CD4-positive, CD25-positive, alpha-beta regulatory T cell (primary cell): ENCODE results near the gene AKR1E2. TPM values are rescaled to one million over a fixed set of nuclear protein-coding genes. Genes with fewer than 3 reads are reported as not detected.

Experiments
- ATAC-seq, 2 donors: fragments of 150-1000 bp; cut with Tn5 transposase; one replicate each; pipeline ENCODE4 v1.10.0; 2021; ENCODE audit warnings: low read depth in 2 of 2, moderate number of reproducible peaks in 2 of 2, moderate library complexity in 1 of 2
- DNase-seq, 3 donors: peaks; one replicate each; pipeline versions ENCODE4 v3.0.0 to v3.0.0-alpha.2; 2012 to 2022; ENCODE audit warnings: mixed read lengths in 1 of 3
- H3K27ac ChIP-seq: one replicate; pipeline ENCODE4 v1.7.0; 2013; ENCODE audit warnings: mild to moderate bottlenecking, low read length; ENCODE audit not compliant: insufficient read depth, poor library complexity, severe bottlenecking
- H3K27me3 ChIP-seq: one replicate; pipeline ENCODE4 v1.7.0; 2013; ENCODE audit warnings: low read length; ENCODE audit not compliant: control insufficient read depth, insufficient read depth
- H3K36me3 ChIP-seq: one replicate; pipeline ENCODE4 v1.7.0; 2013; ENCODE audit warnings: mild to moderate bottlenecking, low read length, moderate library complexity; ENCODE audit not compliant: control insufficient read depth, insufficient read depth
- H3K4me1 ChIP-seq: 2 replicates; pipeline ENCODE4 v1.7.0; 2013; ENCODE audit warnings: mild to moderate bottlenecking, low read length; ENCODE audit not compliant: insufficient read depth, control insufficient read depth, poor library complexity, severe bottlenecking
- H3K4me3 ChIP-seq: one replicate; pipeline ENCODE4 v1.7.0; 2013; ENCODE audit warnings: low read depth, mild to moderate bottlenecking, low read length, moderate library complexity
- H3K9me3 ChIP-seq, 2 experiments: 1 replicate in 1 of 2; 2 replicates in 1 of 2; pipeline ENCODE4 v1.7.0; 2013; ENCODE audit warnings: low read length in 2 of 2, mild to moderate bottlenecking in 1 of 2, moderate library complexity in 1 of 2; ENCODE audit not compliant: control insufficient read depth in 2 of 2
- H3K27ac Mint-ChIP-seq, 3 donors: one replicate each; pipeline ENCODE4 v1.8.0; 2020 to 2022; ENCODE audit warnings: mild to moderate bottlenecking in 3 of 3, mixed read lengths in 3 of 3, moderate library complexity in 2 of 3
- H3K27me3 Mint-ChIP-seq: one replicate; pipeline ENCODE4 v1.8.0; 2022; ENCODE audit warnings: mild to moderate bottlenecking, mixed read lengths
- H3K36me3 Mint-ChIP-seq: one replicate; pipeline ENCODE4 v1.8.0; 2020; ENCODE audit warnings: mixed read lengths
- H3K4me1 Mint-ChIP-seq, 4 donors: one replicate each; pipeline ENCODE4 v1.8.0; 2020 to 2022; ENCODE audit warnings: mixed read lengths in 4 of 4, mild to moderate bottlenecking in 1 of 4
- H3K4me3 Mint-ChIP-seq, 4 donors: one replicate each; pipeline ENCODE4 v1.8.0; 2020 to 2022; ENCODE audit warnings: mild to moderate bottlenecking in 4 of 4, mixed read lengths in 4 of 4, moderate library complexity in 3 of 4
- H3K9me3 Mint-ChIP-seq, 7 donors: one replicate each; pipeline ENCODE4 v1.8.0; 2020 to 2022; ENCODE audit warnings: mixed read lengths in 7 of 7, mild to moderate bottlenecking in 3 of 7, moderate library complexity in 2 of 7
- polyA plus RNA-seq, 4 donors: library from polyadenylated mRNA; unstranded; fragments of 300-500 nt; fragmentation: Illumina TruSeq; gene quantifications; one replicate each; pipeline ENCODE4 v1.2.3, GENCODE V29; 2021
- total RNA-seq: library from RNA; stranded (reverse); gene quantifications from one replicate; pipeline ENCODE4 v1.2.3, GENCODE V29; 2022

Gene AKR1E2
- total and polyA plus RNA-seq, 5 donors from 2014 or later = 0.26 to 4.5 (median 0.76) TPM; not detected in 1

DNA sequence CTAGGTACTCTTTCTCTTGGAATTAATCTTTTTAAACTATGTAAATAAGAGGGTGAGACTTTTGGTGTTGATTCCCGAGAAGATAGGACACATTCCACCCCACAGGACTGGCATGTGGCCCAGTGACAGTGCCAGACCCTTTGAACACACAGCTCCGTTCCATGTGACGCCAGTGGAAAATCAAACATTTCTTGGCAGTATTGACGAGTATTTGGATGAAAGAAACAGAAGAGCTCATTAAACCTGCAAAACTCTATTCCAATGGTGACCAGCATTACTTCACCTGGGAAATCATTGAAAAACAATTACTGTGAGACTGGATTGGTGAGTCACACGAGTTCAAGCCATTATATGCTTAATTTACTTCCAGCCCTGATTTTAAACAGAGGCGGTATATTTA, 25.8 kb downstream of the AKR1E2 start:
- Histone ChIP-seq H3K36me3 (no peaks in the 10 kb centered on the region), H3K27me3 (no peaks in the 10 kb centered on the region), H3K9me3 (no peaks in the 10 kb centered on the region), H3K4me3 (no peak overlapping the region), H3K27ac (no peak overlapping the region), H3K4me1 (no peaks in the 10 kb centered on the region)
- Mint-ChIP-seq H3K4me1 (peaks cover 0 to 10% (median 2%) of the 10 kb centered on the region in 4 donors), H3K27ac (no peak overlapping the region), H3K9me3 (no peaks in the 10 kb centered on the region), H3K36me3 (no peaks in the 10 kb centered on the region), H3K27me3 (peaks cover 12% of the 10 kb centered on the region), H3K4me3 (no peak overlapping the region)
- ATAC-seq (no peak), DNase-seq (no peak)

DNA sequence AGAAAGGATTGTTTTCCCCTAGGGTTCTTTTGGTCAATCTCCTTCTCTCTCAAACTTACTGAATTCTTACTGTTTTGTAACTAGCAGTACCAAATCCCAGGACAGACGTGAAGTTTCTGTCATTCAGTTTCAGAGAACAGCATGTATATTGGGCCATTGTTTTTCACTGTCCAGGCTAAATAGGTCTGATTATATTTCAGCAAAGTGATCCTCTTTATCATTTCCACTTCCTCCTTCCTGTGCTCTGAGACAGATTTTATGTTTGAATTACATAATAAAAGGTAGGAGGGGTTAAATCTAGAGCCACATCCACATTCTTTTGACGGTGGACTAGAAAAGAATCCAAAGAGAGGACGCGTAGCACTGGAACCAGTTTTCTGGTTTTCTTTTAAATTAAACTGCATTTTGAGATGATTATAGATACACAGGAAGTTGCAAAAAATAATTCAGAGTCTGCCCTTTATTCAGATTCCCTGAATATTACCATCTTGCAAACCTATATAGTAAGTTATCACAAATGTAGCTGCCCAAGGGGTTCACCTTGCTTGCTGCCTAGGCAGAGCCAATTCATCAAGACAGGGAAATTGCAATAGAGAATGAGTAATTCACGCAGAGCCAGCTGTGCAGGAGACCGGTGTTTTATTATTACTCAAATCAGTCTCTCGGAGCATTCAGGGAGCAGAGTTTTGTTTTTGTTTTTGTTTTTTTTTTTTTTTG, 40.1 kb downstream of the AKR1E2 start:
- H3K27ac ChIP-seq = no peak overlapping the region
- Mint-ChIP-seq H3K4me3 (peak overlapping the region in 1 of 4 donors; percentile 57), H3K36me3 (no peaks in the 10 kb centered on the region), H3K4me1 (peaks cover 0 to 14% (median 5%) of the 10 kb centered on the region in 4 donors), H3K27me3 (peaks cover 6% of the 10 kb centered on the region), H3K9me3 (no peaks in the 10 kb centered on the region), H3K27ac (peak overlapping the region in 2 of 3 donors; percentile 32 to 60)
- no peaks in the 10 kb centered on the region for H3K4me1 ChIP-seq
- H3K27me3 ChIP-seq = no peaks in the 10 kb centered on the region
- no peak overlapping the region for H3K4me3 ChIP-seq
- no peak for ATAC-seq
- no peak for DNase-seq
- H3K9me3 ChIP-seq = no peaks in the 10 kb centered on the region
- no peaks in the 10 kb centered on the region for H3K36me3 ChIP-seq

DNA sequence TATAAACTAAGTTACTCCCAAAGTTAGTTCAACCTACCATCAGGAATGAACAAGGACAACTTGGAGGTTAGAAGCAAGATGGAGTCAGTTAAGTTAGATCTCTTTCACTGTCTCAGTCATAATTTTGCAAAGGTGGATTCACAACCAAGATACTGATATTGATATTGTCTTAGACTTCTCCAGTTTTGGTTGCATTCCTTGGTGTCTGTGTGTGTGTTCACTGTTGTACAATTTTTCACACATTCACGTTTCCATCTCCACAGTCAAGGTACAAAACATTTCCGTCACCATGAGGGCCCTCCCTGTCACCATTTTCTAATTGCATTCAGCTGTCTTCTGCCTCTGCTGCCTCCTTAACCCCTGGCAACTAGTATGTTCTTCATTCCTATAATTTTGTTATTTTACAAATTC, 41.1 kb downstream of the AKR1E2 start:
- Mint-ChIP-seq H3K36me3 (no peaks in the 10 kb centered on the region), H3K27me3 (peaks cover 6% of the 10 kb centered on the region), H3K4me3 (no peak overlapping the region), H3K4me1 (peaks cover 0 to 14% (median 5%) of the 10 kb centered on the region in 4 donors), H3K27ac (no peak overlapping the region), H3K9me3 (no peaks in the 10 kb centered on the region)
- no peak for DNase-seq
- Histone ChIP-seq H3K4me1 (no peaks in the 10 kb centered on the region), H3K27me3 (no peaks in the 10 kb centered on the region), H3K27ac (no peak overlapping the region), H3K9me3 (no peaks in the 10 kb centered on the region), H3K4me3 (no peak overlapping the region), H3K36me3 (no peaks in the 10 kb centered on the region)
- ATAC-seq = no peak

DNA sequence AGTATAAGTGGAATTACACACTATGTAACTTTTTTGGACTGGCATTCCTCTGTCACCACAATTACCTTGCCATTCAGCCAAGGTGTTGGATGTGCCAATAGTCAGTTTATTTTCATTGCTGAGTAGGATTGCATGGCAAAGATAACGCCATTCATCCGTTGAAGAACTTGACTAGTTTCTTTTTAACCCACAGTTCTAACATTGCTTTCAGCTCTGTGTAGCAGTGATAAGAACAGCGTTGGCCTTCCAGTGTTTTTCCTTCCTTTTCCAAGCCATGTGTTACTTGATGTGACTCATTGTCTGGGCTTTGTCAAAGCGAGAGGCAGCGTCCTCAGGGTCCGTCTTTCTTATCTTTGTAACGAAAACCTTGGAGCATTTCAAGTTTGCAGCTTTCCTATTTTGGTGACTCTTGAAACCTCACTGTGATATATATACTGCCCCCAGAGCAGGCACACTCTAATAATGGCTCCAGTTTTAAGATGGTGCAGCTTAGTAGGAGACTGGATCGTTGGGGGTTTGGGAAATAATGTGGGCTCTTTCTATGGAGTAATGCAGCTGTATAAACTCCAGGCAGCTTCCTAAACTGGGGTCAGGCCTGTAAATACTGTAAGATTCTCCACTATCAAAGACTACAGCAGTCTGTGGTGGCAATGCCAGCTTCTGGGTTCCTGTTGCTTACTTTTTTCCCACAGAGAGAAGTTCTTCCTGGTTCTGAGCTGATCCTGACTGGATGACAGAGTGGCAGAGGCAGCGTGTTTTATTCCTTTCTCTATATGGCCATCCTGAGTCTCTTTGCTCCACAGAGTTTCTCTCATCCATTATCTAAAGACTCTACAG, 41.7 kb downstream of the AKR1E2 start:
- Mint-ChIP-seq H3K27ac (no peak overlapping the region), H3K4me3 (no peak overlapping the region), H3K4me1 (peaks cover 0 to 14% (median 5%) of the 10 kb centered on the region in 4 donors), H3K9me3 (no peaks in the 10 kb centered on the region), H3K27me3 (peaks cover 6% of the 10 kb centered on the region), H3K36me3 (no peaks in the 10 kb centered on the region)
- DNase-seq (no peak), ATAC-seq (no peak)
- H3K27me3 ChIP-seq = no peaks in the 10 kb centered on the region
- no peaks in the 10 kb centered on the region for H3K36me3 ChIP-seq
- no peak overlapping the region for H3K27ac ChIP-seq
- H3K4me3 ChIP-seq = no peak overlapping the region
- H3K4me1 ChIP-seq = no peaks in the 10 kb centered on the region
- no peaks in the 10 kb centered on the region for H3K9me3 ChIP-seq

DNA sequence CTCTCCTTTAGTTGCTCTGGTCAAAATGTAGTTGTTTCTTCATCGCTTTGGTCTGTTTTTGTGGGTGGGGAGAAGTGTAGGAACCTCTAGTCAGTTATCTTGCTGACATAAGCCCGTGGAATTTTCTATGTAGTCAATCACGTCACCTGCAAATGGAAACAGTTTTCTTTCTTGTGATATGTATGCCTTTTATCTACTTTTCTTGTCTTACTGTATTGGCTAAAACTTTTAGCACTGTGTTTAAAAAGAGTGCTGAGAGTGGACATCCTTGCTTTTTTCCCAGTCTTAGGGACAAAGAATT, 42.3 kb downstream of the AKR1E2 start:
- no peaks in the 10 kb centered on the region for H3K27me3 ChIP-seq
- Mint-ChIP-seq H3K27ac (no peak overlapping the region), H3K4me3 (no peak overlapping the region), H3K27me3 (peaks cover 6% of the 10 kb centered on the region), H3K4me1 (peaks cover 0 to 14% (median 5%) of the 10 kb centered on the region in 4 donors), H3K9me3 (no peaks in the 10 kb centered on the region), H3K36me3 (no peaks in the 10 kb centered on the region)
- ATAC-seq = no peak
- H3K27ac ChIP-seq = no peak overlapping the region
- DNase-seq = no peak
- H3K36me3 ChIP-seq = no peaks in the 10 kb centered on the region
- no peaks in the 10 kb centered on the region for H3K4me1 ChIP-seq
- H3K4me3 ChIP-seq = no peak overlapping the region
- no peaks in the 10 kb centered on the region for H3K9me3 ChIP-seq

DNA sequence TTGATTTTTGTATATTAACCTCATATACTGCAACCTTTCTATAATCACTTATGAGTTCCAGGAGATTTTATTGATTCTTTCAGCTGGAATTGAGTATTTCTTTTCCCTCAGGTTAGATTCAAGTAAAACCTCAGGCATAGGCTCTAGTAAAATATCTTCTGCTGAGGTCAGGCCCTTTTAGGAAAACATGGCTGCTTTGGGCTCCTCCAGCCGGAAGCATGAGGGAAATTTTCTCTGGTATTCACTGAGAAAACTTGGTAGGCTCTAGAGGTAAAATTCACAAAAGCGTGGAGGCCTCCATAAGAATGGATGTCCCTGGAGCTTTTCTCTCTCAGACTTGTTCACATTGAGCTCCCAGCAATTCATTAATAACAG, 56.7 kb downstream of the AKR1E2 start:
- ATAC-seq (no peak), DNase-seq (no peak)
- Histone ChIP-seq H3K27me3 (peaks cover 2% of the 10 kb centered on the region), H3K9me3 (no peaks in the 10 kb centered on the region), H3K36me3 (no peaks in the 10 kb centered on the region), H3K4me1 (no peaks in the 10 kb centered on the region), H3K27ac (no peak overlapping the region), H3K4me3 (no peak overlapping the region)
- Mint-ChIP-seq H3K36me3 (no peaks in the 10 kb centered on the region), H3K27me3 (peaks cover 21% of the 10 kb centered on the region), H3K4me1 (peaks cover 4 to 29% (median 6%) of the 10 kb centered on the region in 4 donors), H3K27ac (no peak overlapping the region), H3K9me3 (peaks cover 0 to 2% (median 0%) of the 10 kb centered on the region in 7 donors), H3K4me3 (no peak overlapping the region)

DNA sequence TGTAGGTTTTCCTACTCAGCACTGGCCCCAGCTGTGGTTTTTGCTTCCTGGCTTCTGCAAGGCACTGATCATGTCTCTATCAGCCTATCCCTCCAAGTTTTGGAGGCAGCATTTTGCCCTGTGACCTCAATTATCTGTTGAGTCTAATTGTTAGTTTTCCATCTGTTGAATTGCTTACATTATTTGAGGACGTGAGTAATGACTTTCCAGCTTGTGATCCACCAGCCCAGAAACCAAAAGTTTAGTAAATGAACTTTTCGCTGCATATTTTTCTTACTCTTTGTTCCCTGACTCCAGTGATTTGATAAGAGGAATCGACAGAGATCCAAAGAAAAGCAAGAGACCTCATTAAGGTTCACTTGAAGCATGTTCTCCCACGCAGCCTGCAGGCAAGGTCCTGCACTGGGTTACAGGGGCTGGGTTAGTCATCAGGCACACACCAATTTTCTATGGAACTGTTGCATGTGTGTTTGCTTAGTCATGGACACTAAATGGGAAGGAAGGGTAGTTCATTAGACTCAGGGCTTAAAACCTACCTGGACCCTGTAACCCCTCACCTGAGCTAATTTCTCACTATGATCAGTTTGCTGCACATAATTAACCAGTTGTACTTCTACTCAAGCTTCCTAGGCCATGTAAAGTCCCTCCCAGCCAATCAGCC, 57.2 kb downstream of the AKR1E2 start:
- H3K27me3 Mint-ChIP-seq = peaks cover 18% of the 10 kb centered on the region
- H3K4me3 Mint-ChIP-seq = no peak overlapping the region
- no peak for ATAC-seq
- Histone ChIP-seq H3K9me3 (no peaks in the 10 kb centered on the region), H3K36me3 (no peaks in the 10 kb centered on the region), H3K27me3 (peaks cover 2% of the 10 kb centered on the region), H3K27ac (no peak overlapping the region), H3K4me3 (no peak overlapping the region), H3K4me1 (no peaks in the 10 kb centered on the region)
- DNase-seq = no peak
- H3K9me3 Mint-ChIP-seq = peaks cover 0 to 2% (median 0%) of the 10 kb centered on the region in 7 donors
- no peak overlapping the region for H3K27ac Mint-ChIP-seq
- no peaks in the 10 kb centered on the region for H3K36me3 Mint-ChIP-seq
- H3K4me1 Mint-ChIP-seq = peaks cover 4 to 34% (median 6%) of the 10 kb centered on the region in 4 donors
